Erythroblast (primary cell): Measurements from ENCODE around the gene LMNTD2.

ENCODE experiments used
- GATA1 ChIP-seq: IDR thresholded peaks from 2 replicates; pipeline ENCODE4 v1.6.1; 2011; ENCODE audit warnings: low read depth, mild to moderate bottlenecking, control low read depth, low read length, moderate library complexity
- POLR2A ChIP-seq: IDR thresholded peaks from 2 replicates; pipeline ENCODE4 v1.6.1; 2011; ENCODE audit warnings: mild to moderate bottlenecking, low read length

GRCh38 chr11:518463-519202, 41.9 kb downstream of the LMNTD2 start:
- TF ChIP-seq GATA1 (no peak), POLR2A (peak; percentile 38)
